ENCODE measurements around the gene PLEKHM3. TPM values are rescaled to one million over a fixed set of nuclear protein-coding genes. Genes with fewer than 3 reads are reported as not detected.

The PLEKHM3 gene
- total and polyA plus RNA-seq, 2 experiments from 2014 or later: 3.9 to 8.8 TPM

- TF ChIP-seq CTCF (conservative IDR thresholded peaks at IDR 0.05; ENCODE audit: low read depth in 2 of 2) (no peak), EZH2 (IDR thresholded peaks at IDR 0.05; ENCODE audit: low read depth, unreplicated experiment) (no peak), NANOG (IDR thresholded peaks at IDR 0.05; ENCODE audit: borderline replicate concordance) (no peak), POLR2AphosphoS5 (IDR thresholded peaks at IDR 0.05; ENCODE audit: low read depth) (no peak), ZNF331 (CRISPR knock-in tag; IDR thresholded peaks at IDR 0.05; ENCODE audit: low read depth) (no peak), CREB1 (CRISPR knock-in tag; IDR thresholded peaks at IDR 0.05; ENCODE audit: low read depth) (no peak), JUNB (IDR thresholded peaks at IDR 0.05; ENCODE audit: unreplicated experiment) (no peak), REST (IDR thresholded peaks at IDR 0.05; ENCODE audit: unreplicated experiment) (no peak), EZH2phosphoT487 (IDR thresholded peaks at IDR 0.05; ENCODE audit: unreplicated experiment) (no peak), ZNF462 (CRISPR knock-in tag; IDR thresholded peaks at IDR 0.05) (no peak), ZNF114 (CRISPR knock-in tag; IDR thresholded peaks at IDR 0.05) (no peak), ETS1 (IDR thresholded peaks at IDR 0.05) (no peak), STAT1 (IDR thresholded peaks at IDR 0.05; ENCODE audit: unreplicated experiment) (no peak)
- Histone ChIP-seq H4K20me1 (replicated peaks; ENCODE audit: insufficient read depth) (no peaks in the 10 kb centered on the region), H2AFZ (no peak overlapping the region), H3K4me1 (ENCODE audit: insufficient read depth) (peaks cover 6% of the 10 kb centered on the region), H3K79me2 (replicated peaks; ENCODE audit: insufficient read depth) (no peaks in the 10 kb centered on the region), H3K4me3 (no peak overlapping the region), H3K36me3 (ENCODE audit: insufficient read depth) (no peaks in the 10 kb centered on the region), H3K27ac (ENCODE audit: low read depth) (no peak overlapping the region), H3F3A (replicated peaks; ENCODE audit: low read depth) (no peaks in the 10 kb centered on the region; the same call in 1 of the 2 replicates), H3K4me2 (no peak overlapping the region), H3K27me3 (ENCODE audit: insufficient read depth) (no peaks in the 10 kb centered on the region), H3K9me2 (ENCODE audit: insufficient read depth) (no peaks in the 10 kb centered on the region)
- H3K36me3 Mint-ChIP-seq (ENCODE audit: low read depth): no peaks in the 10 kb centered on the region
- H3K4me3 Mint-ChIP-seq: no peak overlapping the region
- peaks cover 3% of the 10 kb centered on the region for H3K27me3 Mint-ChIP-seq (ENCODE audit: insufficient read depth, low read depth, poor library complexity)
- H3K9me3 Mint-ChIP-seq: no peaks in the 10 kb centered on the region
- peaks cover 7% of the 10 kb centered on the region for H3K4me1 Mint-ChIP-seq
- ATAC-seq: no peak
- no peak overlapping the region for H3K27ac Mint-ChIP-seq
- no peak for DNase-seq (ENCODE audit: low spot score)
Observed at GRCh38 chr2:207819021-207819797, 206.1 kb downstream of the PLEKHM3 start.

Data from GM23338 (cell line).